DLD1 (cell line): ENCODE results near the gene TMEM50B.
"Not testable (repeated sequence)": the region's sequence is repeated elsewhere in the genome, so short reads cannot be mapped to it uniquely, and the experiment has no call there.

Source experiments
- in situ Hi-C: cut with HindIII; loops from 2 replicates; pipeline ENCODE4 v1.10.0; 2017; ENCODE audit warnings: low sequenced_read_pairs

TMEM50B gene

GRCh38 chr21:33433001-33433400, 46.8 kb downstream of the TMEM50B start:
- in situ Hi-C loops, result no loop called here

- in situ Hi-C loops, result no loop called here
Measured at GRCh38 chr21:33432496-33432895, 47.3 kb downstream of the TMEM50B start.

GRCh38 chr21:33430858-33431257, 48.9 kb downstream of the TMEM50B start:
- in situ Hi-C loops, result no loop called here

- in situ Hi-C loops, result no loop called here
Measured at GRCh38 chr21:33428669-33429068, 51.1 kb downstream of the TMEM50B start.

GRCh38 chr21:33427051-33427450, 52.7 kb downstream of the TMEM50B start:
- in situ Hi-C loops, result no loop called here

- in situ Hi-C loops, result no loop called here
Measured at GRCh38 chr21:33425825-33426224, 53.9 kb downstream of the TMEM50B start.

- in situ Hi-C loops, result no loop called here
Measured at GRCh38 chr21:33424214-33424613, 55.6 kb downstream of the TMEM50B start.

GRCh38 chr21:33421713-33422393, 57.9 kb downstream of the TMEM50B start:
- in situ Hi-C loops, result no loop called here

- in situ Hi-C loops, result no loop called here
Measured at GRCh38 chr21:33419538-33420123, 60.1 kb downstream of the TMEM50B start.

- in situ Hi-C loops, result no loop called here
Measured at GRCh38 chr21:33418691-33419090, 61.1 kb downstream of the TMEM50B start.

GRCh38 chr21:33414926-33415325, 64.8 kb downstream of the TMEM50B start:
- in situ Hi-C loops, result no loop called here

GRCh38 chr21:33414068-33414467, 65.7 kb downstream of the TMEM50B start:
- in situ Hi-C loops, result no loop called here

GRCh38 chr21:33412832-33413519, 66.8 kb downstream of the TMEM50B start:
- in situ Hi-C loops, result no loop called here

- in situ Hi-C loops, result not testable (repeated sequence)
Measured at GRCh38 chr21:33412439-33412831, 67.3 kb downstream of the TMEM50B start.

GRCh38 chr21:33411949-33412430, 67.8 kb downstream of the TMEM50B start:
- in situ Hi-C loops, result no loop called here

GRCh38 chr21:33406493-33406892, 73.3 kb downstream of the TMEM50B start:
- in situ Hi-C loops, result no loop called here

- in situ Hi-C loops, result no loop called here
Measured at GRCh38 chr21:33403786-33404585, 75.8 kb downstream of the TMEM50B start.

GRCh38 chr21:33403128-33403785, 76.5 kb downstream of the TMEM50B start, which contains the start of gene IFNGR2:
Gene IFNGR2, plus strand, starts transcription at chr21:33403413. Its CDS starts 131 bp downstream, at chr21:33403544.
- in situ Hi-C loops, result no loop called here

GRCh38 chr21:33402001-33402979, 77.5 kb downstream of the TMEM50B start:
- in situ Hi-C loops, result no loop called here
